GM23338 (cell line): ENCODE results near the gene CYSRT1. TPM values are rescaled to one million over a fixed set of nuclear protein-coding genes. Genes with fewer than 3 reads are reported as not detected.
"Not testable (repeated sequence)": the region's sequence is repeated elsewhere in the genome, so short reads cannot be mapped to it uniquely, and the experiment has no call there.

Source experiments
- ATAC-seq: fragments of 200-7000 bp; cut with Tn5 transposase; 3 replicates; pipeline ENCODE4 v1.9.1; 2020
- DNase-seq: peaks from one replicate; pipeline ENCODE4 v3.0.0-alpha.2; 2015; ENCODE audit warnings: low spot score
- H2AFZ ChIP-seq: fragments of 200-600 bp; sonication (generic); 2 replicates; pipeline ENCODE4 v1.8.0; 2016; ENCODE audit warnings: antibody characterized with exemption, mild to moderate bottlenecking, moderate library complexity
- H3F3A ChIP-seq: fragments of 200-600 bp; sonication (generic); replicated peaks from 2 replicates; pipeline ENCODE4 v1.8.0; 2017; ENCODE audit warnings: antibody characterized with exemption, mixed run types, low read depth
- H3K27ac ChIP-seq: fragments of 200-600 bp; sonication (generic); 2 replicates; pipeline ENCODE4 v1.6.1; 2016; ENCODE audit warnings: low read depth
- H3K27me3 ChIP-seq: fragments of 200-600 bp; sonication (generic); 2 replicates; pipeline ENCODE4 v1.8.0; 2016; ENCODE audit warnings: mild to moderate bottlenecking, mixed run types, moderate library complexity; ENCODE audit not compliant: insufficient read depth
- H3K36me3 ChIP-seq: fragments of 200-600 bp; sonication (generic); 2 replicates; pipeline ENCODE4 v1.8.0; 2016; ENCODE audit warnings: mild to moderate bottlenecking; ENCODE audit not compliant: insufficient read depth
- H3K4me1 ChIP-seq: fragments of 200-600 bp; sonication (generic); 2 replicates; pipeline ENCODE4 v1.8.0; 2016; ENCODE audit warnings: mild to moderate bottlenecking, moderate library complexity; ENCODE audit not compliant: insufficient read depth
- H3K4me2 ChIP-seq: fragments of 200-600 bp; sonication (generic); 2 replicates; pipeline ENCODE4 v1.7.1; 2017; ENCODE audit warnings: mixed run types
- H3K4me3 ChIP-seq: fragments of 200-600 bp; sonication (generic); 2 replicates; pipeline ENCODE4 v1.6.1; 2016; ENCODE audit warnings: mixed run types
- H3K79me2 ChIP-seq: fragments of 200-600 bp; sonication (generic); replicated peaks from 2 replicates; pipeline ENCODE4 v1.8.0; 2017; ENCODE audit warnings: mild to moderate bottlenecking; ENCODE audit not compliant: insufficient read depth
- H3K9me2 ChIP-seq: fragments of 200-600 bp; sonication (generic); 2 replicates; pipeline ENCODE4 v1.8.0; 2017; ENCODE audit not compliant: insufficient read depth
- H4K20me1 ChIP-seq: fragments of 200-600 bp; sonication (generic); replicated peaks from 2 replicates; pipeline ENCODE4 v1.8.0; 2017; ENCODE audit warnings: mild to moderate bottlenecking; ENCODE audit not compliant: insufficient read depth
- H3K27ac Mint-ChIP-seq: 2 replicates; pipeline ENCODE4 v1.8.0; 2020; ENCODE audit warnings: inconsistent platforms, mild to moderate bottlenecking, moderate library complexity, mixed read lengths
- H3K27me3 Mint-ChIP-seq: 3 replicates; pipeline ENCODE4 v1.8.0; 2022; ENCODE audit warnings: low read depth, mild to moderate bottlenecking, moderate library complexity, mixed read lengths, inconsistent platforms; ENCODE audit not compliant: insufficient read depth, poor library complexity
- H3K36me3 Mint-ChIP-seq: 3 replicates; pipeline ENCODE4 v1.8.0; 2021; ENCODE audit warnings: low read depth, mild to moderate bottlenecking, inconsistent platforms, moderate library complexity, mixed read lengths
- H3K4me1 Mint-ChIP-seq: 3 replicates; pipeline ENCODE4 v1.8.0; 2020; ENCODE audit warnings: mild to moderate bottlenecking, inconsistent platforms, mixed read lengths
- H3K4me3 Mint-ChIP-seq: 3 replicates; pipeline ENCODE4 v1.8.0; 2021; ENCODE audit warnings: moderate library complexity, mild to moderate bottlenecking, inconsistent platforms, mixed read lengths
- H3K9me3 Mint-ChIP-seq: 3 replicates; pipeline ENCODE4 v1.8.0; 2020; ENCODE audit warnings: moderate library complexity, mild to moderate bottlenecking, inconsistent platforms, mixed read lengths
- CREB1 ChIP-seq: fragments of 250-450 bp; sonication (Bioruptor Pico); IDR thresholded peaks from 2 replicates; pipeline ENCODE4 v1.5.0; 2020; ENCODE audit warnings: low read depth, mild to moderate bottlenecking, moderate library complexity
- CTCF ChIP-seq, 2 experiments: fragments of 200-600 bp in 1 of 2; sonication (generic) in 1 of 2; conservative IDR thresholded peaks; 2 replicates each; pipeline versions ENCODE4 v1.5.1 to v1.6.1; 2016 to 2017; ENCODE audit warnings: antibody characterized with exemption in 2 of 2, low read depth in 2 of 2, mild to moderate bottlenecking in 2 of 2, moderate library complexity in 1 of 2
- ETS1 ChIP-seq: IDR thresholded peaks from 2 replicates; pipeline ENCODE4 v1.6.1; 2016; ENCODE audit warnings: antibody characterized with exemption
- EZH2 ChIP-seq: fragments of 200-600 bp; sonication (generic); IDR thresholded peaks from one replicate; pipeline ENCODE4 v1.8.0; 2017; ENCODE audit warnings: antibody characterized with exemption, mild to moderate bottlenecking, low read depth; ENCODE audit not compliant: unreplicated experiment
- EZH2phosphoT487 ChIP-seq: fragments of 200-600 bp; sonication (generic); IDR thresholded peaks from one replicate; pipeline ENCODE4 v1.8.1; 2018; ENCODE audit warnings: antibody characterized with exemption; ENCODE audit not compliant: unreplicated experiment
- JUNB ChIP-seq: IDR thresholded peaks from one replicate; pipeline ENCODE4 v1.6.1; 2016; ENCODE audit warnings: antibody characterized with exemption; ENCODE audit not compliant: unreplicated experiment
- NANOG ChIP-seq: IDR thresholded peaks from 2 replicates; pipeline ENCODE4 v1.6.1; 2016; ENCODE audit warnings: antibody characterized with exemption, borderline replicate concordance
- POLR2AphosphoS5 ChIP-seq: IDR thresholded peaks from 2 replicates; pipeline ENCODE4 v1.6.1; 2016; ENCODE audit warnings: antibody characterized with exemption, low read depth
- STAT1 ChIP-seq: IDR thresholded peaks from one replicate; pipeline ENCODE4 v1.6.1; 2016; ENCODE audit warnings: antibody characterized with exemption; ENCODE audit not compliant: unreplicated experiment
- ZNF114 ChIP-seq: fragments of 250-450 bp; sonication (Bioruptor Pico); IDR thresholded peaks from 2 replicates; pipeline ENCODE4 v1.5.0; 2020; ENCODE audit warnings: mild to moderate bottlenecking, moderate library complexity
- ZNF331 ChIP-seq: fragments of 250-450 bp; sonication (Bioruptor Pico); IDR thresholded peaks from 2 replicates; pipeline ENCODE4 v1.5.0; 2020; ENCODE audit warnings: low read depth, mild to moderate bottlenecking, moderate library complexity
- polyA plus RNA-seq: library from polyadenylated mRNA; unstranded; fragments of >200 nt; fragmentation: Nextera tagmentation; extraction: Ambion mirVana; gene quantifications from 2 replicates; pipeline ENCODE4 v1.2.1, GENCODE V29; 2016
- total RNA-seq: library from RNA; depleted of rRNA; stranded (reverse); fragments of >200 nt; shearing (Covaris generic); gene quantifications from 2 replicates; pipeline ENCODE4 v1.2.3, GENCODE V29; 2014
- TF ChIP-seq, protein P1 (sequence below): IDR thresholded peaks from one replicate; pipeline ENCODE4 v1.6.1; 2018; ENCODE audit warnings: antibody characterized with exemption; ENCODE audit not compliant: unreplicated experiment

CYSRT1 gene
- total and polyA plus RNA-seq, 2 experiments from 2014 or later, result 2.0 to 3.2 TPM

DNA sequence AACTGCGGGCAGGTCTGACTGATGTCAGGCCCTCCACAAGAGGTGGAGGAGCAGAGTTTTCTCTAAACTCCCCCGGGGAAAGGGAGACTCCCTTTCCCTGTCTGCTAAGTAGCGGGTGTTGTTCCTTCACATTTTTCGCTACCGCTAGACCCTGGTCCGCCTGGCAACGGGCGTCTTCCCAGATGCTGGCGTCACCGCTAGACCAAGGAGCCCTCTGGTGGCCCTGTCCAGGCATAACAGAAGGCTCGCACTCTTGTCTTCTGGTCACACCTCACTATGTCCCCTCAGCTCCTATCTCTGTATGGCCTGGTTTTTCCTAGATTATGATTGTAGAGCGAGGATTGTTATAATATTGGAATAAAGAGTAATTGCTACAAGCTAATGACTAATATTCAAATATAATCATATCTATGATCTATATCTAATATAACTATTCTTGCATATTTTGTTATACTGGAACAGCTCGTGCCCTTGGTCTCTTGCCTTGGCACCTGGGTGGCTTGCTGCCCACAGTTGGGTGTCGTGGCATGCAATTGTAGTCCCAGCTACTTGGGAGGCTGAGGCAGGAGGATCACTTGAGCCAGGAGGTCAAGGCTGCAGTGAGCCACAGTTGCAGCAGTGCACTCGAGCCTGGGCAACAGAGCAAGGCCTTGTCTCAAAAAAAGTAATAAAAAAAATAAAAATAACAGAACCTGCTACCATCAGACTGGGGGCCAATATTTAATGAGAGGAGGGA lies 37.4 kb downstream of the CYSRT1 start:
- H3K9me2 ChIP-seq, H3K4me3 Mint-ChIP-seq, H3K4me2 ChIP-seq, H3K27me3 Mint-ChIP-seq, H3K27ac ChIP-seq, DNase-seq, H3K9me3 Mint-ChIP-seq, H3K4me1 ChIP-seq, H2AFZ ChIP-seq, H3K4me3 ChIP-seq, H3K27ac Mint-ChIP-seq, H3K27me3 ChIP-seq, H3K4me1 Mint-ChIP-seq, H3K79me2 ChIP-seq, H3K36me3 ChIP-seq, H4K20me1 ChIP-seq: not testable (repeated sequence)
- ATAC-seq, result peak; percentile 67
- peak; percentile 32 to 54; a peak in 3 of 4 replicates for TF ChIP-seq CTCF (conservative IDR thresholded peaks at IDR 0.05; ENCODE audit: low read depth in 2 of 2)
- TF ChIP-seq CREB1 (CRISPR knock-in tag), result peak; percentile 60
- peaks cover 27% of the 10 kb centered on the region for H3K36me3 Mint-ChIP-seq
- 0 out of 2 replicates have a peak, but pooled peaks cover 11% of the 10 kb centered on the region for H3F3A ChIP-seq

DNA sequence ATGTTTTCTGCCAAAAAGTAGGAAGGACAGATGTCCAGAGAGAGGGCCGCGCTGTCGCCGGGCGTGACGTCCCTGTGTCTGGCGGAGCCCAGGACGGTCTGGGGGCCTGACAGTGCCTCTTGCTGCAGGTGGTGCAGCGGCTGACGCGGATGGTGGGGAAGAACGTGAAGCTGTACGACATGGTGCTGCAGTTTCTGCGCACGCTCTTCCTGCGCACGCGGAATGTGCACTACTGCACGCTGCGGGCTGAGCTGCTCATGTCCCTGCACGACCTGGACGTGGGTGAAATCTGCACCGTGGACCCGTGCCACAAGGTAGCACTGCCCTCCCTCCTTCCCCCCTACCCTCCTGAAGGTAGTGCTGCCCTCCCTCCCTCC lies 37.9 kb downstream of the CYSRT1 start:
- H3K27me3 Mint-ChIP-seq, result peaks cover 9% of the 10 kb centered on the region
- Histone ChIP-seq H3K9me2 (no peaks in the 10 kb centered on the region), H3K27me3 (no peaks in the 10 kb centered on the region), H3K36me3 (peaks cover 12% of the 10 kb centered on the region), H3K4me1 (no peaks in the 10 kb centered on the region), H3K4me2 (no peak overlapping the region), H2AFZ (no peak overlapping the region), H3K79me2 (0 out of 2 replicates have a peak, but pooled peaks cover 4% of the 10 kb centered on the region), H3F3A (0 out of 2 replicates have a peak, but pooled peaks cover 11% of the 10 kb centered on the region), H3K27ac (no peak overlapping the region), H3K4me3 (no peak overlapping the region), H4K20me1 (0 out of 2 replicates have a peak, but pooled peaks cover 2% of the 10 kb centered on the region)
- H3K36me3 Mint-ChIP-seq, result peaks cover 32% of the 10 kb centered on the region
- H3K4me3 Mint-ChIP-seq, result no peak overlapping the region
- no peaks in the 10 kb centered on the region; the same call in 2 of the 3 replicates for H3K9me3 Mint-ChIP-seq
- H3K27ac Mint-ChIP-seq, result no peak overlapping the region
- ATAC-seq, result no peak
- peaks cover 4% of the 10 kb centered on the region; the same call in 2 of the 3 replicates for H3K4me1 Mint-ChIP-seq
- no peak for DNase-seq
- no peak for TF ChIP-seq STAT1
- TF ChIP-seq ZNF331 (CRISPR knock-in tag), result no peak
- no peak for TF ChIP-seq ZNF114 (CRISPR knock-in tag)
- TF ChIP-seq JUNB, result no peak
- TF ChIP-seq CREB1 (CRISPR knock-in tag), result no peak
- TF ChIP-seq, protein P1, sequence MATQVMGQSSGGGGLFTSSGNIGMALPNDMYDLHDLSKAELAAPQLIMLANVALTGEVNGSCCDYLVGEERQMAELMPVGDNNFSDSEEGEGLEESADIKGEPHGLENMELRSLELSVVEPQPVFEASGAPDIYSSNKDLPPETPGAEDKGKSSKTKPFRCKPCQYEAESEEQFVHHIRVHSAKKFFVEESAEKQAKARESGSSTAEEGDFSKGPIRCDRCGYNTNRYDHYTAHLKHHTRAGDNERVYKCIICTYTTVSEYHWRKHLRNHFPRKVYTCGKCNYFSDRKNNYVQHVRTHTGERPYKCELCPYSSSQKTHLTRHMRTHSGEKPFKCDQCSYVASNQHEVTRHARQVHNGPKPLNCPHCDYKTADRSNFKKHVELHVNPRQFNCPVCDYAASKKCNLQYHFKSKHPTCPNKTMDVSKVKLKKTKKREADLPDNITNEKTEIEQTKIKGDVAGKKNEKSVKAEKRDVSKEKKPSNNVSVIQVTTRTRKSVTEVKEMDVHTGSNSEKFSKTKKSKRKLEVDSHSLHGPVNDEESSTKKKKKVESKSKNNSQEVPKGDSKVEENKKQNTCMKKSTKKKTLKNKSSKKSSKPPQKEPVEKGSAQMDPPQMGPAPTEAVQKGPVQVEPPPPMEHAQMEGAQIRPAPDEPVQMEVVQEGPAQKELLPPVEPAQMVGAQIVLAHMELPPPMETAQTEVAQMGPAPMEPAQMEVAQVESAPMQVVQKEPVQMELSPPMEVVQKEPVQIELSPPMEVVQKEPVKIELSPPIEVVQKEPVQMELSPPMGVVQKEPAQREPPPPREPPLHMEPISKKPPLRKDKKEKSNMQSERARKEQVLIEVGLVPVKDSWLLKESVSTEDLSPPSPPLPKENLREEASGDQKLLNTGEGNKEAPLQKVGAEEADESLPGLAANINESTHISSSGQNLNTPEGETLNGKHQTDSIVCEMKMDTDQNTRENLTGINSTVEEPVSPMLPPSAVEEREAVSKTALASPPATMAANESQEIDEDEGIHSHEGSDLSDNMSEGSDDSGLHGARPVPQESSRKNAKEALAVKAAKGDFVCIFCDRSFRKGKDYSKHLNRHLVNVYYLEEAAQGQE, result no peak
- TF ChIP-seq NANOG, result no peak
- no peak for TF ChIP-seq EZH2
- no peak for TF ChIP-seq ETS1
- no peak for TF ChIP-seq CTCF (conservative IDR thresholded peaks at IDR 0.05; ENCODE audit: low read depth in 2 of 2)
- no peak for TF ChIP-seq EZH2phosphoT487
- TF ChIP-seq POLR2AphosphoS5, result no peak
